Skeletal muscle cell (primary cell): ENCODE results near the gene ADGRD1.
"Not testable (repeated sequence)": the region's sequence is repeated elsewhere in the genome, so short reads cannot be mapped to it uniquely, and the experiment has no call there.

Experiments used
- DNase-seq: peaks from one replicate; pipeline ENCODE4 v3.0.0-alpha.2; 2010; ENCODE audit warnings: low read depth
- H3K4me3 ChIP-seq: 2 replicates; pipeline ENCODE4 v1.5.1; 2011; ENCODE audit warnings: low read depth, mild to moderate bottlenecking, control low read depth, low read length, moderate library complexity

Gene ADGRD1

GRCh38 chr12:130981074-130981742 lies 27.5 kb downstream of the ADGRD1 start:
- no peak for DNase-seq
- H3K4me3 ChIP-seq, result no peak overlapping the region

DNA sequence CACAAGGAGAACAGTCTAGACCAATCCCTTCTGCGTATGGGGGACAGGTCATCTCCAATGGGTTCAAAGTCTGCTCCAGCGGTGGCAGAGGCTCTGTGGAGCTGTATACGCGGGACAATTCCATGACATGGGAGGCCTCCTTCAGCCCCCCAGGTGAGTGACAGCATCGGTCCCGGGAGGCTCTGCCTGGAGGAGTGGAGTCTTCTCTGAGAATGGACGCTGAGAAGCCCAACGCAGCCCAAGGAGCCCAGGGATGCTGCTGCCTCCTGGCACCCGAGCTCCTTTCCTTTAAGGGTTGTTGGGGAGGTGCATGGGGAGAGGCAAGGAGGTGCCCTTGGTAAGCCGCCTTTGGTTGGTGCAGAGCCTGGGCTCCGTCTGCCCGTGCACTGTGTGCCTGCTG lies 28.2 kb downstream of the ADGRD1 start:
- no peak for DNase-seq
- H3K4me3 ChIP-seq, result no peak overlapping the region

DNA sequence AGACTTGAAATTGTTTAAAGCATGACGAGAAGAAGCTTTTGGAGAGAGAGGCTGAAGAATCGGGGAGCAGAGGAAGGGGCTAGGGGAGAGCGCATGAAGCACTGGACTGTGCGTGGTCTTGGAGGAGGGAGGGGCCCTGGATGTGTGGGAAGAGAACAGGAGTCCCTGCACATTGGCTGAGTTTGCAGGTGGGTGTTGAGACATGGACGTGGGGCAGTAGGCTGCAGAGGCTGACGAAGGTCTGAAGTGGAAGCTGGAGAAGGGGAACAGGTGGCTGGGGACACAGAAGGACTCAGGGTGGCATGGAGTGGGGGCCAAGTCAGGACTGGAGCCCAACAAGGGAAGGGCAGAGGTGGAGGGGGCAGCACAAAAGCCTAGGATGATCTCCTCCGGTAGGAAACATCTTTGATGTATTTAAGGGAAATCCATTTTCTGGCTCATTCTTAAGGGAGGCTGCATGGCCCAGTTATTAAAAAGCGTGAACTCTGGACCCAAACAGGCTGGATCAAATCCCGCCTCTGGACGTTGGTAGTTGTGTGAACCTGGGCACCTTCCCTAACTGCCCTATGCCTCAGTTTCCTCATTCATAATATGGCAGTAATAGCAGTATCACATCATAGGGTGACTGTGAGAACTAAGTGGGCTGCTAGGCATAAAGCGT lies 29.0 kb downstream of the ADGRD1 start:
- no peak overlapping the region for H3K4me3 ChIP-seq
- DNase-seq, result no peak

DNA sequence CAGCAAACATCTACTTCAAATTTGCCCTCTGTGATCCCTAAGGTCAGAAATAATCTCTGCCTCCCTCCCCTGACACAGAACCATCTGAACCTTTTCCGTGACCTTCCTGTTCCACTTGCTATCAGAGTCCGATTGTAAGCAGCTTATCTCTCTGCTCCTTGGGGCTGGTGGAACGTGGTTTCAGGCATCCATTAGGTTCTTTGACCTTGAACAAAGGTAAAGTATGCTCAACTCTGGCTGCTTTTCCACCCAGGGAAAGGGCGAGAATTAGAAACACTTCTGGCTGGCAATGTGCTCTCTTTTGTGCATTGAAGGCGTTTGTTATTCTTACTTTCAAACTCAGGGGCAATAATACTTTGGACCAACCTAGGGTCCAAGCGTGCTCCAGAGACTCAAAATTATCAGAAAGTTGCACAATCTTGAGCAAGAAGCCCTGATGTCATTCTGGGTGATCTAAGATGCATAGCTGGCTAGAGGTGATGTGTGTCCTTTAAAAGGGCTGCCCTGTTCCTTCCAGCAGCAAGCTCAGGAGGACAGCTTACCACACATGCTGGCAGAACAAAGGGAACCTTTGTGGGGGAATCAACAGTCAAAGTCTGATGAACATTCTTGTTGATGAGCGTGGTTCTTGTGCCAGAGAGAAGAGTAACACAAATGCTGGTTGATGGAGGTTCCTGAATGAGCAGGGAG lies 29.8 kb downstream of the ADGRD1 start:
- DNase-seq, result no peak
- no peak overlapping the region for H3K4me3 ChIP-seq

DNA sequence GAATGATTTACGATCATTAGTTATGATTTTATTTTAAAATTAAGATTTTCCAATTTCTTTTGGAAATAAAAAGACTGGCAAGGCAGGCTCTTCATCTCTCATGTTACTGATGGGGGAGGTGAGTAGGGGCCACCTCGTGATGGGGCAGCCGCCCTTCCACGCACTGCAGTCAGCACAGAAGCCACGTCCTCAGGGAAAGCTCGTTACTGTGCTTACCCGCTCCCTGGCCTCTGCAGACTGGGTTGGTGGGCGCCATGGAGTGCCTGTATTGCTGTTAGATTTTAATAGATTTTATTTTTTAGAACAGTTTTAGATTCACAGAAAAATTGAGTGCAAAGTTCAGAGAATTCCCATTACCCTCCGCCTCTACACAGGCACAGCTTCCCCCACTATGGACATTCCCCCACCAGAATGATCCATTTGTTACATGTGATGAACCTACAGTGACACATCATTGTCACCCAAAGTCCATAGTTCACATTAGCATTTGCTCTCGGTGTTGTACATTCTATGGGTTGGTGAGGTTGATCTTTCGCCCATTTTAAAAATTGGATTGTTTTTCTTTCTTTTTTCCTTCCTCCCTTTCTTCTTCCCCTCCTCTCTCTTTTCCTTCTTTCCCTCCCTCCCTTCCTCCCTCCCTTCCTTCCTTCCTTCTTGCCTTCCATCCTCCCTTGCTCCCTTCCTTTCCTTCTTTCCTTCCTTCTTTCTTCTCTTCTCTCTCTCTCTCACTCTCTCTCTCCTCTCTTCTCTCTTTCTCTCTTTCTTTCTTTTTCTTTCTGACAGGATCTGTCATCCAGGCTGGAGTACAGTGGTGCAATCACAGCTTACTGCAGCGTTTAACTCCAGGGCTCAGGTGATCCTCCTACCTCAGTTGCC lies 30.7 kb downstream of the ADGRD1 start:
- H3K4me3 ChIP-seq, result no peak overlapping the region
- DNase-seq, result no peak

DNA sequence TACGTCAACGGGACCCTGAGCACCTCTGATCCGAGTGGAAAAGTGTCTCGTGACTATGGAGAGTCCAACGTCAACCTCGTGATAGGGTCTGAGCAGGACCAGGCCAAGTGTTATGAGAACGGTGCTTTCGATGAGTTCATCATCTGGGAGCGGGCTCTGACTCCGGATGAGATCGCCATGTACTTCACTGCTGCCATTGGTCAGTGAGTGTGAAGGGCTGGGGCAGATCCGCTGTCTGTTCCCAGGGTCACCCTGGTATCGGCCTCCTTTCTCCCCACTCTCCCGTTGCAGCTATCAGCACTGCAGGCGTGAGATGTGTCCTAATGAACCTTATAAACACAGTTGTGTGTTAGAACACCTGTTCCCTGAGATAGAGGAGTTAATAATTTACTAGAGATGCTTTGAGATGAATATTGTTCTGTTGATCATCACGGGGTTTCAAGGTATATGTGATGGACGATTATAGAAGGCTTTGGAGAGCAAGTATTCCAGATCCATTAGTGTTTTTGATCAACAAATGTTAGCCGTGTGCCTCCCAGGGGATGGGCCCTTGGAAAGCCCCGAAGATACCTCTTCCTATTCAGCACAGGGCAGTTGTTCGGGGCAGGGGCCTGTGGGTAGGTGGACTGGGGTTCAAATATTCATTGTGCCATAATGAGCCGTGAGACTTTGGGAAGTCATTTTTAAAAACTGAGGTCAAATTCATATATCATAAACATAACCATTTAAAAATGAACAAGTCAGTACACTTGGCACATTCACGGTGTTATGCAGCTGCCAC lies 33.6 kb downstream of the ADGRD1 start:
- no peak overlapping the region for H3K4me3 ChIP-seq
- no peak for DNase-seq

DNA sequence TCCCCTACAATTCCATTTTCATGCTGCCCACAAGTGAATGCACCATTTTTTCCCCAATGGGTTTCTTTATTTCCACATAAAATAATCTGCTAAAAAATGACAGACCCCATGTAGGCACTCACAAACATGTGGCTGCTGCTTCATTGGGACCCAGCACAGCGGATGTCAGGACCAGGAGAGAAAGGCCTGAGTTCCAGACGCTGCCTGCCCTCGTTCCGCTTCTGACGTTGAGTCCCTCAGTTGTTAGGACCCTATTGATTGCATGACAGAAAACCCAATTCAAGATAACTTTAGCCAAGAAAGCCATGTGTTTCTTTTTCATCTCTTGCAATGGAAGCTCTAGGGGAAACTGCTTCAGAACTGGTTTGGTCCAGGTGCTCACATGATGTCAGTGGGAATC lies 34.6 kb downstream of the ADGRD1 start:
- H3K4me3 ChIP-seq, result no peak overlapping the region
- DNase-seq, result no peak

DNA sequence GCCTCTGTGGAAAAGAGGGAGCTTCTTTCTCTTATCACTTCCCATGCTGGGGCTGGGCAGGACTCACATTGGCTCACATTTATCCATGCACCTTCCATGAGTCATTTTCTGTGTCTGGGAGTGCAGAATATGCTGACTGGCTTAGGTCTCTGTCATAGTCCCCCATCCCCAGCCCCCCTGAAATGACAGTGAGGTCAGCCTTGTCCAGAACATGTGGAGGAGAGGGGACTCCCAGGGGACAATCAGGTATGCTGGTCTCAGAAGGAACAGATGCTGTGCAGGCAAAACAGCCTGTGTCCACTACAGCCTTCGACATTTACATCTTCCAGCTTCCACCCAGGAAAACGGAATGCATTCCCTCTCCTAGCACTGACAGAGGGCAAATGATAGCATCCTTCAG lies 35.0 kb downstream of the ADGRD1 start:
- no peak overlapping the region for H3K4me3 ChIP-seq
- DNase-seq, result no peak

- H3K4me3 ChIP-seq, result no peak overlapping the region
- DNase-seq, result no peak
Observed at GRCh38 chr12:130989391-130989790, 35.7 kb downstream of the ADGRD1 start.

DNA sequence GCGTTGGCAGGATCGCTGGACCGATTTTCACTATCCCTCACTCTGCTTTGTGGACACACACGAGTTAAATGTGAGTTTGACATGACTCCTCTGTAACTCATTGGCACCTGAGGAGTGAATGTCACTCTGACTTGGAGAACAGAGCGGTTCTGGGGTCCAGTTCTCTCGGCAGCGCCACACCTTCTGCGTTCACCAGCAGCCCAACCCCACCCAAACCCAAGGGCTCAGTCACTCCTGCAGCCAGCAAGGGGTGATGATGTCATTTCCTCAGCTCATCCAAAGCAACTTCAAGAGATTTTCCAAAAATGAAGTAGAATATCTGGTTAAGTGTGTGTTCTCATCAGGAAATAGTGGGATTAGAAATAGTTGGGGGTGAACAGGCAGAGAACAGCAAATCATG lies 36.3 kb downstream of the ADGRD1 start:
- no peak overlapping the region for H3K4me3 ChIP-seq
- no peak for DNase-seq

DNA sequence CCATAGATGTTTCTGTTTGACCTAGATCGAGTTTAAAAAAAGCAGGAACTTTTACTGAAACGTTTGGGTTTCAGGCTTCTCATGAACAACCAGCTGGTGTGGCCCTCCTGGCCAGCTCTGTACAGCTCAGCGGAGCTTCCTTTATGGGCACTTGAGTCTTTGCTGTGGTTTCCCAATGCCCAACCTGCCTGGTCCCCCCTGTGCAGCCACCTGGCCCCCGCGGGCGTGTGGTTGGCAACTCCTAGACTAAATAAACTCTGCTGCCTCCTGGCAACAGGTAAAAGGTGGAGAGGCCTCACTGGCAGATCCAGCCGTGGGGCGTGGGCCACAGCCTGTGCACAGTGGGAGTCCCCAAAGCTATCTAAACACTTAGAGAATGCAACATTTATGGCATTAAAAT lies 38.7 kb downstream of the ADGRD1 start:
- no peak for DNase-seq
- no peak overlapping the region for H3K4me3 ChIP-seq

GRCh38 chr12:130992979-130993538 lies 39.4 kb downstream of the ADGRD1 start:
- DNase-seq, result no peak
- H3K4me3 ChIP-seq, result no peak overlapping the region

DNA sequence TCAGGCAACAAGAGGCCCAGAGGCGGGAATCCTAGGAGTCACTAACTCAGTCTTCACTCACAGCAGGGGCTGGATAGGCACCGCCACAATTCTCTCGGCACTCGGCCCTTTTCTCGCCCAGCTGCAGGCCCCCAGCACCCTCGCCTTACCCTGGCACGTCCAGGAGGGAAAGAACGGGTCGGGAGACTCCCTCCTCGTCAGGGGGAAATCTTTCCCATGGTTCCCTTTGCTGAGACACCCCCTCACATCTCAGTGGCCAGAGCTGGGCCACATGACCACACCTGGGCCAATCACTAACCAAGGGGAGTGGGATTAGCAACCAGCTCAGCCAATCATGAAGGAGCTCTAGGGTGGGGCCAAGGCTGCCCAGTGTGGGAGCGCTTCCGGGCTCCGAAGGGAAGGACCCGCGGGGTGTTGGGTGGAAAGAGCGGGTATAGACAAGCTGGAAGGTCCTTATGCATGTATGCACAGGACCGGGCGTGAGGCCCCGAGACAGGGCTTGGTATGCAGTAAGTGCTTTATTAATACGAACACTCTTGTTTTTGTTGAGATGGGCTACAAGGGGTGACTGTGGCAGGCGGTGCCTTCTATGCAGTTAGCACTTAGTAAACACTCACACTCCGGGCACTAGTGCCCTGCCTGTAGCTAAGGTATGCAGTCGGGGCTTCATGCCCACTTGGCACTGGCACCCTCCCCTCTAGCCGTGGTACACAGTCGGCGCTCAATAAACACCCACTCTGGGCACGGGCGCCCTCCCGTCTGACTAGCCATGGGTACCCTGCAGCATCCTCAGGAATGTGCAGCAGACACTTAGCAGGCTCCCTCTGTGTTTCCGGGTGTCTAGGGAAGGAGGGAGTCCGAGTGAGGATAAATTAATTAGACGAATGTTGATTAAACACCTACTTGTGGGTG lies 40.3 kb downstream of the ADGRD1 start:
- no peak for DNase-seq

DNA sequence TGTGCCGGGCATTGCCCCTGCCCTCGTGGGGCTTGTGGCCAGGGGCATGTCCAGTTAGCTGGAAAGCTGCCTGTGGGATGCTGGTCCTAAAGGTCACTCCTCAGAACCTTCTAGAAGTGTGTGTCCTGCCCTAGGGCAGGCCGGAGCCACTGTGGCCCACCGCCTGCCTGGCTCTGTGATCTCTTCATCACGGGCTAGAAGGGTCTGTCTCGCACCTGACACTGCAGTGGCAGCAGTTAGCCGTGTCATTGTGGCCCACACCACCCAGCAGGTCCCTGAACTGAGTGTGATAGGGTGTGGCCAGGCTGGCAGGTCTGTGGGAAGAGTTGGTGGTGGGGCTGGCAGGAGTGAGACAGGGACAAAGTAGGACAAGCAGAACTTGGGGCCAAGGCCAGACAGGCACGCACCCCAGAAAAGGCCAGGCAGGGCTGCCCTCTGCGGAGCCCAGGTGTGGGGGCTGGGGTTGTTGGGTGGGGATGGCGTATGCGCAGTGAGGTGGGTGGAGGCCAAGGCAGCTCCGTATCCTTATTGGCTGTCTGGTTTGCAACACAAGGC lies 41.2 kb downstream of the ADGRD1 start:
- DNase-seq, result no peak
- H3K4me3 ChIP-seq, result no peak overlapping the region

More for the DNA sequence above, 40.3 kb downstream of the ADGRD1 start:
- no peak overlapping the region for H3K4me3 ChIP-seq

GRCh38 chr12:130995386-130995969 lies 41.8 kb downstream of the ADGRD1 start:
- H3K4me3 ChIP-seq, DNase-seq: not testable (repeated sequence)

GRCh38 chr12:130998136-130998535 lies 44.4 kb downstream of the ADGRD1 start:
- no peak for DNase-seq
- no peak overlapping the region for H3K4me3 ChIP-seq

GRCh38 chr12:131000000-131000486 lies 46.3 kb downstream of the ADGRD1 start:
- no peak overlapping the region for H3K4me3 ChIP-seq
- DNase-seq, result no peak
